ENCODE data around the gene RBP3. TPM values are rescaled to one million over a fixed set of nuclear protein-coding genes. Genes with fewer than 3 reads are reported as not detected.

The RBP3 gene
- total RNA-seq, 4 donors from 2014 or later, result not detected

DNA sequence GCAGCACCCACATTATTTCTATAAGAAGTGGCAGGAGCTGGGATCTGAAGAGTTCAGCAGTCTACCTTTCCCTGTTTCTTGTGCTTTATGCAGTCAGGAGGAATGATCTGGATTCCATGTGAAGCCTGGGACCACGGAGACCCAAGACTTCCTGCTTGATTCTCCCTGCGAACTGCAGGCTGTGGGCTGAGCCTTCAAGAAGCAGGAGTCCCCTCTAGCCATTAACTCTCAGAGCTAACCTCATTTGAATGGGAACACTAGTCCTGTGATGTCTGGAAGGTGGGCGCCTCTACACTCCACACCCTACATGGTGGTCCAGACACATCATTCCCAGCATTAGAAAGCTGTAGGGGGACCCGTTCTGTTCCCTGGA, 874 bp upstream of the RBP3 start:
- no peak for TF ChIP-seq CTCF (IDR thresholded peaks at IDR 0.05; ENCODE audit: low read depth)

DNA sequence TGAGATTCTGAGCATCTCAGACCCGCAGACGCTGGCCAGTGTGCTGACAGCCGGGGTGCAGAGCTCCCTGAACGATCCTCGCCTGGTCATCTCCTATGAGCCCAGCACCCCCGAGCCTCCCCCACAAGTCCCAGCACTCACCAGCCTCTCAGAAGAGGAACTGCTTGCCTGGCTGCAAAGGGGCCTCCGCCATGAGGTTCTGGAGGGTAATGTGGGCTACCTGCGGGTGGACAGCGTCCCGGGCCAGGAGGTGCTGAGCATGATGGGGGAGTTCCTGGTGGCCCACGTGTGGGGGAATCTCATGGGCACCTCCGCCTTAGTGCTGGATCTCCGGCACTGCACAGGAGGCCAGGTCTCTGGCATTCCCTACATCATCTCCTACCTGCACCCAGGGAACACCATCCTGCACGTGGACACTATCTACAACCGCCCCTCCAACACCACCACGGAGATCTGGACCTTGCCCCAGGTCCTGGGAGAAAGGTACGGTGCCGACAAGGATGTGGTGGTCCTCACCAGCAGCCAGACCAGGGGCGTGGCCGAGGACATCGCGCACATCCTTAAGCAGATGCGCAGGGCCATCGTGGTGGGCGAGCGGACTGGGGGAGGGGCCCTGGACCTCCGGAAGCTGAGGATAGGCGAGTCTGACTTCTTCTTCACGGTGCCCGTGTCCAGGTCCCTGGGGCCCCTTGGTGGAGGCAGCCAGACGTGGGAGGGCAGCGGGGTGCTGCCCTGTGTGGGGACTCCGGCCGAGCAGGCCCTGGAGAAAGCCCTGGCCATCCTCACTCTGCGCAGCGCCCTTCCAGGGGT, 703 bp downstream of the RBP3 start:
- no peak for TF ChIP-seq CTCF (IDR thresholded peaks at IDR 0.05; ENCODE audit: low read depth)

DNA sequence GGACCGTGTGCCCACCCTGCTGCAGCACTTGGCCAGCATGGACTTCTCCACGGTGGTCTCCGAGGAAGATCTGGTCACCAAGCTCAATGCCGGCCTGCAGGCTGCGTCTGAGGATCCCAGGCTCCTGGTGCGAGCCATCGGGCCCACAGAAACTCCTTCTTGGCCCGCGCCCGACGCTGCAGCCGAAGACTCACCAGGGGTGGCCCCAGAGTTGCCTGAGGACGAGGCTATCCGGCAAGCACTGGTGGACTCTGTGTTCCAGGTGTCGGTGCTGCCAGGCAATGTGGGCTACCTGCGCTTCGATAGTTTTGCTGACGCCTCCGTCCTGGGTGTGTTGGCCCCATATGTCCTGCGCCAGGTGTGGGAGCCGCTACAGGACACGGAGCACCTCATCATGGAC, 1.4 kb downstream of the RBP3 start:
- no peak for TF ChIP-seq CTCF (IDR thresholded peaks at IDR 0.05; ENCODE audit: low read depth)

- TF ChIP-seq CTCF (IDR thresholded peaks at IDR 0.05; ENCODE audit: low read depth), result no peak
Observed at GRCh38 chr10:47349941-47350371, 1.8 kb downstream of the RBP3 start.

DNA sequence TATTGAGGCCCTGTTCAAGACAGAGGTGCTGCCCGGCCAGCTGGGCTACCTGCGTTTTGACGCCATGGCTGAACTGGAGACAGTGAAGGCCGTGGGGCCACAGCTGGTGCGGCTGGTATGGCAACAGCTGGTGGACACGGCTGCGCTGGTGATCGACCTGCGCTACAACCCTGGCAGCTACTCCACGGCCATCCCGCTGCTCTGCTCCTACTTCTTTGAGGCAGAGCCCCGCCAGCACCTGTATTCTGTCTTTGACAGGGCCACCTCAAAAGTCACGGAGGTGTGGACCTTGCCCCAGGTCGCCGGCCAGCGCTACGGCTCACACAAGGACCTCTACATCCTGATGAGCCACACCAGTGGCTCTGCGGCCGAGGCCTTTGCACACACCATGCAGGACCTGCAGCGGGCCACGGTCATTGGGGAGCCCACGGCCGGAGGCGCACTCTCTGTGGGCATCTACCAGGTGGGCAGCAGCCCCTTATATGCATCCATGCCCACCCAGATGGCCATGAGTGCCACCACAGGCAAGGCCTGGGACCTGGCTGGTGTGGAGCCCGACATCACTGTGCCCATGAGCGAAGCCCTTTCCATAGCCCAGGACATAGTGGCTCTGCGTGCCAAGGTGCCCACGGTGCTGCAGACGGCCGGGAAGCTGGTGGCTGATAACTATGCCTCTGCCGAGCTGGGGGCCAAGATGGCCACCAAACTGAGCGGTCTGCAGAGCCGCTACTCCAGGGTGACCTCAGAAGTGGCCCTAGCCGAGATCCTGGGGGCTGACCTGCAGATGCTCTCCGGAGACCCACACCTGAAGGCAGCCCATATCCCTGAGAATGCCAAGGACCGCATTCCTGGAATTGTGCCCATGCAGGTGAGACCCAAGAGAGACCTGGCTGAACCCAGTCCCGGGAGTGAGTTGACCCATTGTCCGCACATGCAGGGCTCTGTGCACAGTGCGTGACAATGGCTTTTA, 2.8 kb downstream of the RBP3 start:
- TF ChIP-seq CTCF (IDR thresholded peaks at IDR 0.05; ENCODE audit: low read depth), result no peak

- TF ChIP-seq CTCF (IDR thresholded peaks at IDR 0.05; ENCODE audit: low read depth), result no peak
Observed at GRCh38 chr10:47351899-47352815, 4.0 kb downstream of the RBP3 start.

Measured in subcutaneous adipose tissue (tissue), 4 donors.